GM18505 (cell line): ENCODE data around the gene AMOT.

Experiments
- ATAC-seq: cut with Tn5 transposase; IDR thresholded peaks from one replicate; pipeline ENCODE4 v1.9.1; 2021; ENCODE audit not compliant: unreplicated experiment
- POLR2A ChIP-seq: IDR thresholded peaks from 4 replicates; pipeline ENCODE4 v1.6.1; 2011; ENCODE audit warnings: borderline replicate concordance; ENCODE audit not compliant: insufficient read depth, insufficient read length; ENCODE audit errors: extremely low read depth

AMOT gene

DNA sequence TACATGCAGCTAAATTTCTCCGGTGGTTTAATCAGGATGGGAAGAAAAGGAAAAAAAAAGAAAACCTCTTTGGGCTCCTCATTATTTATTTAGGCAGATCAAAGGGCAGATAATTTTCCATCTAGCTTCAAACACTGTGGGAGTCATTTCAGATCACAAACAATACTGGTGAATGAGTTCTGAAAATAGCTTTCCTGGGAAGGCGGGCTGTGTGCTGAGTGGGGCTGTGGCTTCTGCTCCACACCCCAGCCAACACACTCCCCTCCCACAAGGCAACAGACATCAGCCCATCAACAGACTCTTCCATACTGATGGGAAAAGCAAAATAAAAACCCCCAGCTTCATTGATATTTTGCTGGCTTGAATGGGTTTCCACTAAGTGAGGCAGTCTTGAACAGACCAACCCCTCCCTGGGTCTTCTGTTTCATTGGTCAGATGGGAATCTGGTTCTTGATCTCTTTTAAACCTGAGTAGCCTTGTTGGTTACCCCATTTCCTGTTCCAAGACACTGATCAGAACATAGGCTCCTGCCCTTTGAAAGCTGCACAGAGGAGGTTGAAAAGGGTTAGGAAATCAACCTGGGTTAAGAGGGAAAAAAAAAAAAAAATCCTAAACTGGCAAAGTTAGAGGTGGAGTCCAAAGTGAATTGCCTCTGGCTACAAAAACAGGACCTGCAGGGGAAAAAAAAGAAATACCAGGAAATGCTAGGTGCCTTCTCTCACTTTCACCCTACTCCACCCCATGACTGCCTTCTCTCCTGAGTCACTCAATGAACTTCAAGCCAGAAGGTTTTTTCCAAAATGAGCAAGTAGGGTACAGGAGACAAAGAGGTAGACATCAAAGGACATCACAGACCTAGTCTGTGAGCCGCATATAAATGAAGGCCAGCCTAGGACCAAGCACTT, 20.0 kb downstream of the AMOT start:
- no peak for TF ChIP-seq POLR2A
- ATAC-seq: no peak

DNA sequence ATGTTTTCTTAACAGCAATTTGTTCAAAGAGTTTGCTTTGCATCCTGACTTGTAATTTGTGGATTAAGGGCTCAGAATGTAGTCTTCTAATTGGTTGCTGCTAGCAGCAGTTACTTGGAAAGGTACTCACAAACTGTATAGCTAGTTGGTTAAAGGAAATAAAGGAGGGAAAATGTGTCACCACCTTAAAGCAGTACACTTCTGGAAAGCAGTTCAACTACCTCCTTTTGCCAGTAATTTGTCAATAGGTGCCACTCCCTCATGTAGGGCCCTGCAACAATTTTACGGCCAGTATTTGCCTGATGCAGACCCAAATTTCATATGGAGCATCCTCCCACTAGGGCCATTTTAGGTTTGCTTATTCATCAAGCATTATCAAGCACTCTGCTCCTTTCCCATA, 20.8 kb downstream of the AMOT start:
- ATAC-seq: no peak
- no peak for TF ChIP-seq POLR2A

DNA sequence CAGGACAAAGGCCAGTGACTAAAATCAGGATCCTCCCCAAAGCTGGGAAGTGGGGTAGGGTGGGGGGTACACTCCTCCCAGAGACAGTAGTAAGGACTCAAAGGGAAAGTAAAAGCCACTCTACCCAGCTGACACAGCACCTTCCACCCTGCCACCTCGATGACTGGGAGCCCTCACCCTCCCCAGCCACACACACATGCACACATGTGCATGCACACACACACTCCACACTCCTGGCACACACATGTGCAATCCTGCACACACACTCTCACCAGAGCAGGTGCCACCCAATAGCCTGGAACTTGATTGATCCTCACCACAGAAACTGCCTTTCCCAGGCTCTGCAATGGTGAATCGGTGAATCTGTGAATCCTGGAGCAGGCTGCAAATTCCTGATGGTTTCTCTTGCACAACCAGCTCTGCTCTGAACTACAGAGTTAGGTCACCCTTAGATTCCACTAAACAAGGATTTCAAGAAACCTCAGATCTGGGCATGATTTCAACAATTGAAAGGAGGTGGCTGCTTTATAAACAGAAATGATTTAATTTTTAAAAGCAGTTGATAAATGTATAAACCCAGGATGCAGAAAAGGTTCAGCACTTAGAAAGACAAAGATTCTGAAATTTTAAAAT, 21.5 kb downstream of the AMOT start:
- no peak for ATAC-seq
- TF ChIP-seq POLR2A: no peak

DNA sequence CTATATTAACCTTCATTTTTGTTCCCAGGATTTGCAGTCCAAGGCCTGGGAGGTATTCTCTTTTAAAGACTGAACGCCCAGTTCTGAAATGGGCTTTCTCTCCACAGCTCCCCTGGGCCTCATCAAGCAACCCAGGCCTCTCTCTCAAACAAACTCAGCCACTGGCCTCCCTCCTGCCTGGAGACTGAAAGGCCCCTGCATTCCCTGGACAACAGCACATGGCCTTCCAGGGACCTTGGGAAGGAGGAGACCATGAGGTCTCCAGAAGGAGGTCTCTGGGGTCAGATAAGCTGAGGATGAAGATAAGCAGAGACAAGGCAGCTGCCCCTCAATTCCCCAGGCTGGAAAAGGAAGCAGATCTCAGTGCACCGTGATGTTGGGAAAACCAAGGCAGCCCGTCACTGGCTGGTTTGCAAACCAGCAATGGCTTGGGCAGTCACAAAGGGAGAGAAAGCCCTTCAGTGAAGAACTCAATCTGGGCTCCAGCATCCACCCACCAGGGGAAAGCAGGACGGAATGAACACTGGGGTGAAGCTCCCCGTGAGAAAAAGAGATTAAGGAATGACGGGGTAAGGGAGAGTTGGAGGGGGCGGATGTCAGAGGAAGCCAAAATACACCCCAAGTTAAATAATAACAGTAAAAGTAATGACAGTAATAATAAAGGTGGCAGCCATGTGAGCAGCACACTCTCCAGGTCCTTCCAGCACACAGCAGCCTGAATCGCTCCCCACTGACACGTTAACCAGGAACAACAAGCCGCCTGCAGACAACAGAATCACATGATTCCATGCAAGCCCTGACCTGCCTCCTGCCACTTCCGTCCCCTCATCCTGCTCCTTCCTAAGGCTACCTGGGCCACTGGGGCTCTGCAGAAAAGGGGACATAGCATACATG, 22.3 kb downstream of the AMOT start:
- TF ChIP-seq POLR2A: no peak

DNA sequence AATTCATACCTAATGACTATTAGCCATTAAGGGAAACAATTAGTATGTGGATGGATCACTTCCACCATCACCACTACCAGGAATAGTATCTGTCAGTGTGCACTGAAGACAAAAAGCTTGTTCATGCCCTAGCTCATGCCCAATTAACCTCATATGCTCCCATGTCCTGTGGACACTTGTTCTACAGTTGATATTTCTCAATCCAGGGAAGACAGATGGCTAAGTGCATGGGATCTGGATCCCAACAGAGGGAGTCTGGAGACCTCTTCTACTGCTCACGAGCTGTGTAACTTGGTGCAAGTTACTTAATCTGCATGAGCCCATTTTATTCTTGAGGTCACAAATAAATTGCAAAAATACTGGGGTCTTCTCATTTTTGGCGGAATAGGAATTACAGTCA, 23.7 kb downstream of the AMOT start:
- ATAC-seq: no peak
- no peak for TF ChIP-seq POLR2A

More for the DNA sequence above, 22.3 kb downstream of the AMOT start:
- ATAC-seq: no peak

DNA sequence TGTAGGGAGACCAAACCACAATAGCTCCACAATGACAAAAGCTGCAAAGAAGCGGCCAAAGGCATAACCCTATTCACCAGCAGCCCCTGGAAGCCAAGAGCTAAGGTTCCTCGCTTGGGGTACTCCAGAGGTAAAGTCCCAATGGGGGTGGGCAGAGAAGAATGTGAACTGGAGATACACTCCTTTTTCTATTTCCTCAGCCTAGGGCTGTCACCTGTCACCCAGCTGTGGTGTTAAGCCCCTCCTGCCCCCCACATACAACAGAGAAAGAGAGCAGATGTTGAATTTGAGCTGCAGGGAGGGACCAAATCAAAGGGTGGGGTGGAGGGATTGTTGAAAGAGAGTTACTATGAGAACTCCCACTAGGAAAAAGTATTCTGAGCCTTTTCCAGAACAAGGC, 26.1 kb downstream of the AMOT start:
- no peak for TF ChIP-seq POLR2A
- no peak for ATAC-seq

DNA sequence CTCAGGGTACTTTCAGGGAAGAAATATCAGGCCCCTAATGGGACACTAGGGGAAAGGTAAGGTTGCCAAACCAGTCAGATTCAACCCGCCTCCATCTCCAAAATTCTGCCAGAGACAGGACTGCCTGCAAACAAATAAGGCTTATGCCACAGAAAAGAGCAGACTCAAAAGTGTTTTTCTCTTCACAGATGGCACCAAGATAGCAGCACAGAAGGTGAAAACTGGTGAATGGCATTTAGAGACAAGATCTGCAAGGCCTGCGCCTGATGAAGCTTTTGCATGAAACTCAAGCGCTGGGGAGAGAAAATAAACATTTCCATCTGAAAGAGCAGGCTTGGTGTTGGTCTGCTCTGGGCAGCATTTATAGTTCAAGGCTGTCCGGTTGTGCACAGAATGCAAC, 27.9 kb downstream of the AMOT start:
- no peak for TF ChIP-seq POLR2A
- no peak for ATAC-seq

DNA sequence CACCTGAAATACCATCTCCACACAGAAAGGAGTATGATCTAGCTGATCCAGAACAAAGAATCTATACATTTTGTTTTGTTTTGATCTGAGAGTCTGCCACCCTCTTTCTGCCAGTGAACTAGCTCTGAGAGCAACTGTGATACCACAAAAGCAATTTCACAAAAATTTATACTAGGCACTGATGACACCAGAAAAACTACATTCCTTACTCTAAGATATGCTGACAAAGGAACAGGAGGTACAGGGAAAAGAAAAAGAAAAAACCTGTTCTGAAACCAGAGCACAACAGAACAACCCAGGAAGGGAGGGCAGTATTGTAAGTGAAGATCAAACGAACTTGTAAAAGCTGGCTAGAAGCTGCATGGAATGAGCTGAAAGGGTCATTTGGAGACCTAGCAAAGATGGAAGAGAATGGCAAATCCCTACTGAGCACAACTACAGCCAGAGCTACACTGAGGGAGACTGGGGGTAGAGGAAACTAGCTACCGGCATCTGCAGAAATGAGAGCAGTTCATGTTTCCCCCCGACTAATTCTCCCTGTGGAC, 31.9 kb downstream of the AMOT start:
- ATAC-seq: no peak
- TF ChIP-seq POLR2A: no peak

DNA sequence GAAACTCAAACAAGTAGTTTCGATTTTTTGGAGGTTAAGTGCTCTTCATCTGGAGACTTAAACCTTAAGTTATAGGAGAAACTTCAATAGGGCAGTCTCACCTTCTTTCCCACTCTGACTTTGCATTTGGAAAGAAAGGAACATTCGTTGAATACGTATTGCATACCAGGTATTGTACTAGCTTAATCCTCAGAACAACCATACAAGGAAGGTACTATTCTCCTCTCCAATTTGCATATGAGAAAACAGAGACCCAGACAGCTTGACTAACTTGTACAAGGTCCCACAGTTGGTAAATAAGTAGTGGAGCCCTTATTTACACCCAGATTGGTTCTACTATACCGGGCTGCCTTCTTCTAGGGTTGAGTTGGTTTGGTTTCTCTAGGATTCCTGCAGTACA, 32.6 kb downstream of the AMOT start:
- TF ChIP-seq POLR2A: no peak
- no peak for ATAC-seq

DNA sequence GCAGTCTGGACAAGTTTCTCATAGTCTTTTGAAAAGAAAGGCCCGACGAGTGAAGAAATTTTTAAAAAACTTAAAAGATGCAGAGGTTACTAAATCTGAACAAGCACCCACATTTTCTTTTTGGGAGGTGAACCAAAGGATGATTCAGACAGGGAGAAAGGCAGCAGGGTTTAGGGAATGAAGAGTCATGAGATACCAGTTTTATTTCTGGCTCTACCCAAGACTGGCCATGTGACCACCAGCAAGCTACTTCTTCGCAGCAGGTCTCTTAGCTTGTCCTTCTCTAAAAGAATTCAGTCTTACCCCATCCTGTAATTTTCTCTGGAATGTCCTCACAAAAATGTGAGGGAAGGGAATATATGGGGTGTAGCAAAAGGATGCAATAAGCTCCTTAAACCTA, 37.6 kb downstream of the AMOT start:
- TF ChIP-seq POLR2A: no peak
- no peak for ATAC-seq

DNA sequence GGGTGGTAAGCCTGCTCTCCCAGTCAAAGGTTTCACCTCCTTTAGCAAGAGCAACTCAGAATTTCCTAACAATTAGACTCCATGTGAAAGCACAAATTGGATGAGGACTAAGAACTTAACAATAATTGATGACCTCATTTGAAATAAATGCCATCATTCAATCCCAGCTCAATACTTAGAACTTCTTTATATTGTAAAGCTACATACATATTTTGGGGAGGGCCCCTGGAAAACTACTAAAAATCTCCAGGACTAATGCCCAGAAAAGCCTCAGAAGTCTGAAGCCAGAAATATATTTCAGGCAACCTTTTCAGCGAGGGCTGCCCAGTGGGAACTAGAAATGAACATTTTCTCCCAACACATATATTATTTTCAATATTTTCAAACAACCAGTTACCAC, 38.1 kb downstream of the AMOT start:
- ATAC-seq: no peak
- no peak for TF ChIP-seq POLR2A

DNA sequence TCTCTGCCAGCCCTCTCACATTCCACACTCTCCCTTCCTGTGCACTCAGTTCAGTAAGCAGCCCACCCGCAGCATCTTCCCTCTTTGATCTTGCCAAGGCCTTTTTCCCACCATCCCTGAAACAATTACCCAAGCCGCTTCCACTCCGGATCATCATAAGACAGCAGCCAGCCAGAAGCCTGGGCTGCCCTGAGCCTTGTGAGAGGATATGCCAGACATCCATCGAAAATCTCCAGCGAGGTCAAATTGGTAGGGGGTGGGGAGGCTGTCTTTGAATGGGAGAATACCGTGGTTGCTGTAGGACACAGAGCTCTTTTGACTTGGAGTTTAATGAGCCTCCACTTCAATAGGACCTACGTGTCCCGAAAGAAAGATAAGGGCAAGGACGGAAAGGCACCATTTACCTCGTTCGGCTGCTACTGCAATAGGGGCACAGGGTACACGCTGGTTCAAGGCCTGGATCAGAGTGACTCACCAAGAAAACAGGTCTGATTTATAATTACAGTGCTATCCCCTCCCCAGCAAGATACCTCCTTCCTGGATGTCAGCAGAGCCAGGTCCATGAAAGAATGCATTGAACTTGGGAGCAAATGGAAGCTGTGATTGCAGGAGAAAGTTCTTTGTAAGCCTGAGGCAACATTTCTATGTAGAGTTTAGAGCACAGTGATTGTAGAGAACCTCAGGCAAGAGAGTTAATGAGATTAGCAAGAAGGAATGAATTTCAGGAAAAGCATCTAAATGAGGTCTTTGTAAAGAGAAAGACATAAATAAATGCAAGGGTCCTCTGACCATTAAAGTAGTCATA, 39.5 kb downstream of the AMOT start:
- no peak for TF ChIP-seq POLR2A
- no peak for ATAC-seq
